ENCODE measurements around the gene PALM3.
"Not testable (repeated sequence)": the region's sequence is repeated elsewhere in the genome, so short reads cannot be mapped to it uniquely, and the experiment has no call there.

PALM3 gene

DNA sequence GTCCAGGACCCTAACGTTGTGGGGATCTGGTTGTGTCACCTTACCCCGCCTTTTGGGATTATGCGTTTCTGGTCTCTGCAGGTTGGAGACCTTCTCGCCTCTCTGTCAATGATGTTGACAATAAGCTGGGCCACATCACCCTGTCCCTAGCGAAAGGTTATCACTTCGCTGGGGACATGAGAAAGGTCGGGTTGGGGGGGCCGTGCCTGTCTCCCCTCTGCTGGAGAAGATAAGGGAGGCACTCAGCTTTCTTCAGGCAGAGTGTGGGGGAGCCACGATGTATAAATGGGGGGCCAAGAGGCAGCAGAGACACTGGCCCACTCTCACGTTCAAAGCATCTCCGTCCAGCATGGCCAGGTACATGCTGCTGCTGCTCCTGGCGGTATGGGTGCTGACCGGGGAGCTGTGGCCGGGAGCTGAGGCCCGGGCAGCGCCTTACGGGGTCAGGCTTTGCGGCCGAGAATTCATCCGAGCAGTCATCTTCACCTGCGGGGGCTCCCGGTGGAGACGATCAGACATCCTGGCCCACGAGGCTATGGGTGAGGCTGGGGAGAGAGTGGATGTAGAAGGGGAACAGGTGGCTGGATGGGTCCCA is 33.9 kb downstream of the PALM3 start, which contains the start of gene RLN3:
TSS of gene RLN3 (plus strand) at position 293 of the 595 bp plus-strand sequence. CDS start at position 350, 57 bp downstream.
- no peak for DNase-seq

- not testable (repeated sequence) for DNase-seq
Observed at GRCh38 chr19:14026652-14027192, 35.2 kb downstream of the PALM3 start.

DNA sequence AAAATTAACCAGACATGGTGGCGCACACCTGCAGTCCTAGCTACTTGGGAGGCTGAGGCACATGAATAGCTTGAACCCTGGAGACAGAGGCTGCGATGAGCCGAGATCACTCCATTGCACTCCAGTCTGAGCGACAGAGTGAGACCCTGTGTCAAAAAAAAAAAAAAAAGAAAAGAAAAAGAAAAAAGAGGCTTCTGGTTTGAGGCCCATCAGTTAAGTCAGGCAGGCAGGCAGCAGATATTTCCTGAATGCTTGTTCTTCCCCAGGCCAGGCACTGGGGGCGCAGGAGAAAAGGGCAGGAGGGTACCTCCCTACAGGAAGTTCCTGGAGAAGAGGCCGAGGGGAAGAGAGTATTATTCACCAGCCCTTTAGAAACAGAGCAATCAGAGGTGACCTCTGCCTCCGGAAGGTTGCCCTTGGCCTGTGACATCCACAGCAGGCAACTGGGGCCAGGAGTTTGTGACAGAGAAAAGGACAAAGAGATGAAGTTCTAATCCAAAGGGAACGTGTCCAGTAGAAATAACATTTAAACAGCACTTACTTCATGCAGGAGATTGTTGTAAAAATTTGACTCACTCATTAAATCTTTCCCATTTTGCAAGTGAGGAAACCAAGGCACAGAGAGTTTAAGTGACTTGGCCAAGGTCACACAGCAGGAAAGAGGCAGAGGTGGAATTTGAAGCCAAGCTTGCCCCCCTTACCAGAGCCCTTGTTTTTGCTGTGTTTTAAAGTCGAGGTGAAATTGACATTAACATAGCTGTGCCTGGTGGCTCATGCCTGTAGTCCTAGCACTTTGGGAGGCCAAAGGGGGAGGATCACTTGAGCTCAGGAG is 38.3 kb downstream of the PALM3 start:
- DNase-seq: no peak

DNA sequence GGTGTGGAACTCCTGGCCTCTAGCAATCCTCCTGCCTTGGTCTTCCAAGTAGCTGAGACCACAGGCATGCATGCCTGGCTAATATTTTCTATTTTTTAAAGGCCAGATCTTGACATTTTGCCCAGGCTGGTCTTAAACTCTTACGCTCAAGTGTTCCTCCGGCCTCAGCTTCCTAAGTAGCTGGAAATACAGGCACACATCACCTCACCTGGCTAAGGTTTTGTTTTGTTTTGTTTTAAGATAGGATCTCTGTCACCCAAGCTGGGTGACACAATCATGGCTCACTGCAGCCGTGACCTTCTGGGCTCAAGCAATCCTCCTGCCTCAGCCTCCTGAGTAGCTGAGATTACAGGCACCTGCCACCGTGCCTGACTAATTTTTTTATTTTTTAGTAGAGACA is 39.4 kb downstream of the PALM3 start:
- DNase-seq: no peak

DNA sequence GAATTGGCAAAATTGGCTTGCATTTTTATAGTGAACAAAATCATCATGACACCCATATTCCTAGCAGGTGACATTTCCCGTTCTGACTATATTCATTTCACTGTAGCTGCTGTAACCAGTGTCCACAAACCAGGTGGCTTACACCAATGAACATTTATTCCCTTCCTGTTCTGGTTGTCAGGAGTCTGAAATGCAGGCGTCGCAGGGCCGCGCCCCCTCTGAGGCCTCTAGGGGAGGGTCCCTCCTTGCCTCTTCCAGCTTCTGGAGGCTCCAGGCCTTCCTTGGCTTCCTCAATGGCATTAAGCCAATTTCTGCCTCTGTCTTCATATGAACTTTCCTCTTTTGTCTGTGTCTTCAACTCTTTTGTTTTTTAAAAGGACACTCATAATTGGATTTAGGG is 40.4 kb downstream of the PALM3 start:
- no peak for DNase-seq

DNA sequence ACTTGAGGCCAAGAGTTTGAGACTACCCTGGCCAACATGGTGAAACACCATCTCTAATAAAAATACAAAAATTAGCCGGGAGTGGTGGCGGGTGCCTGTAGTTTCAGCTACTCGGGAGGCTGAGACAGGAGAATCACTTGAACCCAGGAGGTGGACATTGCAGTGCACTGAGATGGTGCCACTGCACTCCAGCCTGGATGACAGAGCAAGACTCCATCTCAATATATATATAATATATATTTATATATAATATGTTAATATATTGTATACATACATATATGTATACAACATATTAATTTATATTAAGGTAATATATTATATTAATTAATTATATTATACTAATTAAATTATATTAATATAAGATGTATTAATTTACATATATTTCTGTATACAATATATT is 42.1 kb downstream of the PALM3 start:
- DNase-seq: not testable (repeated sequence)

GRCh38 chr19:14019100-14019499 is 42.8 kb downstream of the PALM3 start:
- no peak for DNase-seq

GRCh38 chr19:14015524-14016035 is 46.3 kb downstream of the PALM3 start:
- no peak for DNase-seq

DNA sequence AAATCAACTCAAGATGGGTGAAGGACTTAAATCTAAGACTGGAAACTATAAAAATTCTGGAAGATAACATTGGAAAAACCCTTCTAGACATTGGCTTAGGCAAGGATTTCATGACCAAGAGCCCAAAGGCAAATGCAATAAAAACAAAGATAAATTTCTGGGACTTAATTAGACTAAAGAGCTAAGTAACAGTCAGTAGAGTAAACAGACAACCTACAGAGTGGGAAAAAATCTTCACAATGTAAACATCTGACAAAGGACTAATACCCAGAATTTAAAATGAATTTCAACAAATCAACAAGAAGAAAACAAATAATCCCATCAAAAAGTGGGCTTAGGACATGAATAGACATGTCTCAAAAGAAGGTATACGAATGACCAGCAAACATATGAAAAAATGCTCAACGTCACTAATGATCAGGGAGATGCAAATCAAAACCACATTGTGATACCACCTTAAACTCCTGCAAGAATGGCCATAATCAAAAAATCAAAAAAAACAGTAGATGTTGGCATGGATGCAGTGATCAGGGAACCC is 49.4 kb downstream of the PALM3 start:
- DNase-seq: no peak

- DNase-seq: peak; percentile 93
Observed at GRCh38 chr19:14006766-14007562, 54.9 kb downstream of the PALM3 start.

GRCh38 chr19:14006085-14006765 is 55.7 kb downstream of the PALM3 start, which contains the start of gene RFX1:
Gene RFX1 (minus strand): TSS chr19:14006320. CDS start chr19:13993843, 12,477 bp downstream.
- DNase-seq: peak; percentile 99

- peak; percentile 75 for DNase-seq
Observed at GRCh38 chr19:14005349-14006084, 56.4 kb downstream of the PALM3 start.

- DNase-seq: no peak
Observed at GRCh38 chr19:14004619-14005348, 57.1 kb downstream of the PALM3 start.
